GM12878 (cell line): ENCODE results near the gene SYNGR3. TPM values are rescaled to one million over a fixed set of nuclear protein-coding genes. Genes with fewer than 3 reads are reported as not detected.

ENCODE experiments used
- ATAC-seq: fragments of 200-7000 bp; cut with Tn5 transposase; 3 replicates; pipeline ENCODE4 v1.9.1; 2020; ENCODE audit warnings: mild to moderate bottlenecking, moderate library complexity
- BruUV-seq: library from RNA; stranded (reverse); fragments of 400-500 nt; replicated peaks from 2 replicates; lab custom pipeline; 2021; lab: Mats Ljungman, UMichigan
- CTCF ChIA-PET: fragments of 300-600 bp; sonication (Branson Sonifier 250); formaldehyde crosslinking; extraction: SDS; loops from one replicate; lab custom pipeline; 2021; ENCODE audit warnings: inconsistent platforms; lab: Yijun Ruan, JAX
- POLR2A ChIA-PET: fragments of 350-600 bp; formaldehyde crosslinking; extraction: SDS; loops from one replicate; lab custom pipeline; 2021; ENCODE audit warnings: inconsistent platforms; lab: Charles Lee
- RAD21 ChIA-PET: fragments of 300-600 bp; sonication (Branson Sonifier 250); formaldehyde crosslinking; loops from one replicate; lab custom pipeline; 2023; ENCODE audit warnings: antibody characterized with exemption; ENCODE audit not compliant: unreplicated experiment; lab: Charles Lee
- SMC1A ChIA-PET: fragments of 300-600 bp; sonication (Branson Sonifier 250); formaldehyde crosslinking; loops from one replicate; lab custom pipeline; 2023; ENCODE audit not compliant: unreplicated experiment, uncharacterized antibody; lab: Charles Lee
- DNase-seq: peaks from one replicate; pipeline ENCODE4 v3.0.0-alpha.2; 2011; ENCODE audit warnings: low read depth, low spot score
- FAIRE-seq: peaks from 3 replicates; lab custom pipeline; 2011; peaks lifted over from hg19 to GRCh38; lab: Jason Lieb, UNC
- H2AFZ ChIP-seq: 2 replicates; pipeline ENCODE4 v1.6.0; 2011; ENCODE audit warnings: low read depth, low read length, control low read depth; ENCODE audit not compliant: control insufficient read depth
- H3K27ac ChIP-seq: 2 replicates; pipeline ENCODE4 v1.5.1; 2011; ENCODE audit warnings: control low read depth; ENCODE audit not compliant: control insufficient read depth, insufficient read depth
- H3K27me3 ChIP-seq, 2 experiments: replicated peaks in 1 of 2; 2 replicates each; pipeline versions ENCODE4 v1.6.0 to v1.6.1; 2011; ENCODE audit warnings: low read length in 1 of 2; ENCODE audit not compliant: control insufficient read depth in 2 of 2, insufficient read depth in 2 of 2
- H3K36me3 ChIP-seq, 2 experiments: 2 replicates each; pipeline ENCODE4 v1.5.1; 2011; ENCODE audit warnings: low read length in 1 of 2; ENCODE audit not compliant: control insufficient read depth in 2 of 2, insufficient read depth in 2 of 2
- H3K4me1 ChIP-seq: 2 replicates; pipeline ENCODE4 v1.6.1; 2011; ENCODE audit warnings: mild to moderate bottlenecking, low read length, moderate library complexity, mixed read lengths; ENCODE audit not compliant: control insufficient read depth, insufficient read depth
- H3K4me2 ChIP-seq: 2 replicates; pipeline ENCODE4 v1.6.0; 2011; ENCODE audit warnings: control low read depth; ENCODE audit not compliant: control insufficient read depth, insufficient read depth
- H3K4me3 ChIP-seq: fragments of 200-600 bp; sonication (generic); 2 replicates; pipeline ENCODE4 v1.5.1; 2016
- H3K79me2 ChIP-seq: 2 replicates; pipeline ENCODE4 v1.6.0; 2011; ENCODE audit warnings: low read length; ENCODE audit not compliant: control insufficient read depth, insufficient read depth
- H3K9ac ChIP-seq: 2 replicates; pipeline ENCODE4 v1.8.0; 2011; ENCODE audit warnings: low read length, control low read depth, mixed read lengths; ENCODE audit not compliant: control insufficient read depth, insufficient read depth
- H3K9me3 ChIP-seq: replicated peaks from 3 replicates; pipeline ENCODE4 v1.5.1; 2011; ENCODE audit warnings: mild to moderate bottlenecking, low read length; ENCODE audit not compliant: control insufficient read depth, insufficient read depth
- H4K20me1 ChIP-seq: 2 replicates; pipeline ENCODE4 v1.6.0; 2011; ENCODE audit not compliant: control insufficient read depth, insufficient read depth
- DPF2 ChIP-seq: fragments of 450-650 bp; IDR thresholded peaks from 2 replicates; pipeline ENCODE4 v1.6.1; 2017; ENCODE audit warnings: mild to moderate bottlenecking
- NBN ChIP-seq: fragments of 450-650 bp; IDR thresholded peaks from 2 replicates; pipeline ENCODE4 v1.6.1; 2016
- SPI1 ChIP-seq: IDR thresholded peaks from 2 replicates; pipeline ENCODE4 v1.6.1; 2011; ENCODE audit warnings: low read depth, mild to moderate bottlenecking, low read length, moderate library complexity, borderline replicate concordance; ENCODE audit not compliant: insufficient read depth
- TCF12 ChIP-seq: IDR thresholded peaks from 2 replicates; pipeline ENCODE4 v1.6.1; 2011; ENCODE audit warnings: low read depth, mild to moderate bottlenecking, low read length
- WGBS: methylation state at CpG from one replicate; pipeline ENCODE4 v1.1.6; 2016; ENCODE audit warnings: low lambda C conversion rate; ENCODE audit not compliant: insufficient replicate concordance, insufficient coverage; ENCODE audit errors: missing lambda C conversion rate; 5-methylcytosine and 5-hydroxymethylcytosine counted together
- in situ Hi-C: fragments of 300-500 bp; cut with MboI; formaldehyde crosslinking; loops from 9 replicates; pipeline ENCODE4 v1.14.3; 2018; ENCODE audit warnings: mixed read lengths
- intact Hi-C: fragments of 100-400 bp; cut with micrococcal nuclease; formaldehyde crosslinking; loops from one replicate; pipeline ENCODE4 v1.14.2; 2022; ENCODE audit not compliant: unreplicated experiment
- polyA plus RNA-seq, 11 experiments: library from polyadenylated mRNA; depleted of rRNA in 4 of 11; unstranded in 6 of 11; stranded (reverse) in 5 of 11; fragments of >200 nt; fragmentation: Nextera tagmentation in 4 of 11; fragmentation: Illumina TruSeq in 1 of 11; extraction: Ambion mirVana in 4 of 11; extraction: Trizol in 1 of 11; gene quantifications; 1 replicate in 1 of 11; 2 replicates in 10 of 11; pipeline versions ENCODE4 v1.2.1 to v1.2.3, GENCODE V29; 2011 to 2016; ENCODE audit warnings: inconsistent platforms in 2 of 11, missing spikeins in 2 of 11, low read depth in 1 of 11
- total RNA-seq, 4 experiments: library from RNA; depleted of rRNA in 3 of 4; stranded (reverse); fragments of >200 nt in 3 of 4; fragmentation: Illumina TruSeq in 1 of 4; extraction: Trizol in 1 of 4; gene quantifications; 2 replicates each; pipeline versions ENCODE4 v1.2.1 to v1.2.3, GENCODE V29; 2013 to 2021

The SYNGR3 gene
- total and polyA plus RNA-seq, 10 of the 15 experiments (the other 5 are each of a cell fraction or from before 2014, with no cell fraction given) = 1.2 to 18.1 (median 6.6) TPM

GRCh38 chr16:1942047-1942809 is 47.5 kb upstream of the SYNGR3 start:
- ChIA-PET RAD21 (interaction anchor here (1.6 kb wide), 1 partner anchor 76 kb away, joined by 5 read pairs; no protein-coding TSS in a partner anchor), CTCF (interaction anchor here (1.1 to 2.0 kb wide), 3 partner anchors 13 to 78 kb away, joined by 5 to 8 read pairs (median 7); no protein-coding TSS in a partner anchor)

More at GRCh38 chr16:1942047-1942809, 47.5 kb upstream of the SYNGR3 start:
- no peaks in the 10 kb centered on the region for H4K20me1 ChIP-seq
- intact Hi-C loops = no loop called here
- in situ Hi-C loops = no loop called here
- ChIA-PET SMC1A (no interaction called here), POLR2A (interaction anchor here (0.6 to 2.3 kb wide), 4 partner anchors 10 to 54 kb away, joined by 4 to 7 read pairs (median 6); no protein-coding TSS in a partner anchor)
- H2AFZ ChIP-seq = peak overlapping the region; percentile 61
- H3K4me2 ChIP-seq = peak overlapping the region; percentile 84
- H3K36me3 ChIP-seq = peaks cover 0 to 5% of the 10 kb centered on the region in 2 experiments; a peak in 3 of 4 replicates
- FAIRE-seq = no peak
- WGBS = under 1% methylated on average over 17 of the region's 17 CpGs
- H3K9me3 ChIP-seq = no peaks in the 10 kb centered on the region
- H3K9ac ChIP-seq = peak overlapping the region; percentile 80
- TSS peak; percentile 75 for BruUV-seq
- TF ChIP-seq SPI1 (peak; percentile 47; the same call in 1 of the 2 replicates), TCF12 (no peak), NBN (no peak), DPF2 (0 out of 2 replicates have a peak, but pooled peaks have one; percentile 14)
- peak overlapping the region; percentile 87 for H3K4me3 ChIP-seq
- no peak for DNase-seq
- peaks cover 18% of the 10 kb centered on the region for H3K79me2 ChIP-seq
- ATAC-seq = peak; percentile 5
- H3K4me1 ChIP-seq = peaks cover 10% of the 10 kb centered on the region; the same call in 1 of the 2 replicates
- H3K27ac ChIP-seq = peak overlapping the region; percentile 47
- no peaks in the 10 kb centered on the region for H3K27me3 ChIP-seq
